Activated CD4-positive, CD25-positive, alpha-beta regulatory T cell (primary cell): ENCODE data around the gene CHST9.
"Not testable (repeated sequence)": the region's sequence is repeated elsewhere in the genome, so short reads cannot be mapped to it uniquely, and the experiment has no call there.

Experiments
- DNase-seq, 4 experiments: peaks; one replicate each; lab custom pipeline; 2025; lab: John Stamatoyannopoulos, UW

Gene CHST9

DNA sequence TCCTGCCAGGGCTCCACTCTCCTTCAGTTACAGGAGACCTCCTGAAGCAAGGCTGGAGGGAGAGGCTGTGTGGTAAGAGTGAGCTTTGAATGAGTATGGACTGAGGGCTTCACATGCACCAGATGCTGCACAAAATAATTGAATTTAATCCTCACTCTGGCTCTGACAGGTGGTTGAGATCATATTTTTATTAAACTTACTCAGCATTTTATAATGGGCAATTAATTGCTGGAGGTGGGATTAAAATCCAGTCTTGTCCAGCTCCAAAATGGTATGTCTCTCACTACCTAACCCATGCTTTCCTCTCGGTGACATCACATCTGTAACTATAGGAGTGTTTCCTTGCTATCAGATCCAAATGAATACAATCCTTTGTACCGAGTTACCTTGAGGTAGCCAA is 253.4 kb downstream of the CHST9 start:
- no peak for DNase-seq

DNA sequence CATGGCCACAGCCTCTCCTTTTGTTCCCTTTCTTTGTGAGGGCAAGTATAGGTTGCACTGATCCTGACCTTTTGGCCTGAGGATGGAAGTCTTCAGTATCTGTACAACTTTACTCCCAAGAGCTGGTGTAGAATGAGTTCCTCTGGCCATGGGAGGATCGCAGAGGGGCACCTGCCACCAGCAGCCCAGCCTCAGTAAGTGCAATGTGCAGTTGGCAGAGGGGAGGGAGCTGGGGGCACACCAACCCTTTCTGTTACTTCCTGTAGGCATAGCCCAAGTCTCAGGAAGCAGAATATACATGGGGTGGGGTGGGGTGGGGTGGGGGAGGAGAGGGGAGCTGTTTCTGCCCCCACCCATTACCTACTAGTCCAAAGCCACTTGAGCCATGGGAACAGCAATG is 254.5 kb downstream of the CHST9 start:
- no peak for DNase-seq

DNA sequence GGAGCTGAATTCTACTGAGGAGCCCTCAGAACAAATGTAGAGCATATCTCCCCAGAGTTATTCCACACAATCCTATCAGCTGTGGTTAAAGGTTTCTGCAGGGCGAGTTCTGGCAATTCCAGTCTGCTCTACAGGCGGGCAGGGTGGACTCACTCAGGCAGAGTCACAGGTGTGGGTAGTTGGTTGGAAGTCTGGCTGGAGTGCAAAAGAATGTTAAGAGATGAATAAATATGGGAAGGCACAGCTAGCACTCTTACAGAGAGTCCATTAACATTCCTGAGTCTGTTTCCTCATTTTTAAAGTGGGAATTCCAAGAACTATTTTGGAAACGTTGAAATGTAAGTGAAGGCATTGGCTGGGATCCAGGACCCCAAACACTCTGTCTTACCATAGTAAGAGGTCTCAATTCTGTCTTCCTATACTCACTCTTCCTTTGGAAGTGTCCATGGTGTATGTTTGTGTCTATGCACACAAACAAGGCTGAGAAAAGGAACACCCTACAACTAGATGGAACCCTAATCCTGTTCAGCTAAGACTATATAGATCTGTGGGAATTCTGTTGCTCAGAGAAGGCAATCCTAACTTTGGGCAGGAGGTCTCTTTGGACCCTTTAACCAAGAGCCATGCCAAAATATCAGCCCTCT is 256.3 kb downstream of the CHST9 start:
- no peak for DNase-seq

DNA sequence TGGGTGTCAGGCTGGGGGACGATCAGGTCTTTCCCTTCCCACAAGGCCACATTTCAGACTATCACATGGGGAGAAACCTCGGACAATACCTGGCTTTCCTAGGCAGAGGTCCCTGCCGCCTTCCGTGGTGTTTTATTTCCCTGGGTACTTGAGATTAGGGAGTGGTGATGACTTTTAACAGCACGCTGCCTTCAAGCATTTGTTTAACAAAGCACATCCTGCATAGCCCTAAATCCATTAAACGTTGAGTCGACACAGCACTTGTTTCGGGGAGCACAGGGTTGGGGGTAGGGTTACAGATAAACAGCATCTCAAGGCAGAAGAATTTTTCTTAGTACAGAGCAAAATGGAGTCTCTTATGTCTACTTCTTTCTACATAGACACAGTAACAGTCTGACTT is 257.3 kb downstream of the CHST9 start:
- DNase-seq: not testable (repeated sequence)

DNA sequence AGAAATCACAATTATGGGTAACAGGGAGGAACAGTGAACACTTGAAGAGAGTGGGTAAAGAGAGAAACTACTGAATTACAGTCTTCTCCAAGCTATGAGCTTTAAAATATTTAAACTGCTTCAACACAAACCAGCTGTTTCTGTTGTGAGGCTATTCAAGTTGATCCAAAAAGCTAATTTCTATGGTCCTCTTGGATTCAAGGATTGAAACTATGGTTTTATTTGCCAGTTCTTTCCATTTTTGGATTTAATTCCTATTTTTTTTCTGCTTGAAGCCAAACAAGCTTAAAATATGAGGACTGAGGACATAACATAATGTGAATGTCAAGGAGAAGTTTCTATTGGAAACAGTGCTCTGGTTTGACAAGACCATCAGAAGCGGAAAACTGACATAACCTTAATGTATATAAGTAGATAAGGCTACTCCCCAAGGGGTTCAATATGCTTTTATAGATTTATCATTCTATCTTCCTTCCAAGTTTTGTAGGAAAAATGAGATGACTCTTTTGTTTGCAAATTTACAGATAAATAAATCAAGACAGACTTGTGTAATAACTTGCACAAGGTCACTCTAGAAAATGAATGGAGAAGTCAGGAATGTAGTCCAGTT is 258.9 kb downstream of the CHST9 start:
- DNase-seq: no peak

DNA sequence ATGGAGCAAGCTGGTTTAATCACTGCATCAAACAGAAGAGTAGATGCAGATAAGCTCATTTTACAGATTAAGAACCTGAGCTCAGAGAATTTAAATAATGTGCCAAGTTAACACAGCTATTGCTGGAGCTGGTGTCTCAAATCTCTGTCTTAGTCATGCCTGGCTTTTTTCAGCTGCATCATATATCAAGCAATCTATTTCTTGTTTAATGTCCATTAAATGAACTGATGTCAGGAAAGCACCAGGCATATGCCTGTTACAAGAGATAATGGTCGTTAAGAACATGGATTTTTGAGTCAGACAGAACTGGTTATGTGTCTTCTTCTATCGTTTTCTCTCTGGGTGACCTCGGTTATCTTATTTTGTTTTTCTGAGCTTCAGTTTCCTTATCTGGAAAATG is 259.8 kb downstream of the CHST9 start:
- no peak for DNase-seq

DNA sequence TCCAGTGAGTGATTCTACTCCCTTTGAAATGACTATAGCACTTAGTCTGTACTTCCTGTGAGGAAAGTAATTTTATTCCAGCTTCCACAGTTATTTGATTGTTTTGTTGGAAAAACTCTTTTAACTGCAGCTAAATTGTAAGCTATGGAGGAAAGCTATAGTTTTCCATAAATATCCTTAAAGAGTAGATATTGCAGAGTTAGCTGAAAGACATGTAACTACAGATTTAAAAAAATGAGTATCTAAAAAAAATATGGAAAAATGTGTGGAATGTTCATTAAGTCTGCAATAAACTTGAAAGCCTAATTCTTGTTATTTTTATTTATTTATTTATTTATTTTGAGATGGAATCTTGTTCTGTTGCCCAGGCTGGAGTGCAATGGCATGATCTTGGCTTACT is 262.8 kb downstream of the CHST9 start:
- no peak for DNase-seq

DNA sequence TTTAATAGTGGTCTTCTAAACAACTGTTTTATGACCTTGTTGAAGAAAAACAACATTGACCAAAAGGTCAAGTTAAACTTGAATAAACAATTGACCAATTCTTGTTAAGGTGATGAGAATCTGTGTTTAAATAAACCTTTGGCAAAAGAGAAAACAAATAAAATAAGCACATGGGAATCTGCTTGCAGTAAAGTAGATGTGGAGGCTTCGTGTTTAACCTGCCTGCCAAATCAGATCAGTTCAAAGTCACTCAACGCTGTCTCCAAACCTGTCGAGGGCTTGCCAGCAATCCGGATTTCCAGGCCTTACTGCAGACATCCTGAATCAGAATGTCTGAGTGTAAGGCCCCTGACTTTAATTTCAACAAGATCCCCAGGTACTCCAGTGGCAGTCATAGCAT is 264.5 kb downstream of the CHST9 start:
- no peak for DNase-seq

DNA sequence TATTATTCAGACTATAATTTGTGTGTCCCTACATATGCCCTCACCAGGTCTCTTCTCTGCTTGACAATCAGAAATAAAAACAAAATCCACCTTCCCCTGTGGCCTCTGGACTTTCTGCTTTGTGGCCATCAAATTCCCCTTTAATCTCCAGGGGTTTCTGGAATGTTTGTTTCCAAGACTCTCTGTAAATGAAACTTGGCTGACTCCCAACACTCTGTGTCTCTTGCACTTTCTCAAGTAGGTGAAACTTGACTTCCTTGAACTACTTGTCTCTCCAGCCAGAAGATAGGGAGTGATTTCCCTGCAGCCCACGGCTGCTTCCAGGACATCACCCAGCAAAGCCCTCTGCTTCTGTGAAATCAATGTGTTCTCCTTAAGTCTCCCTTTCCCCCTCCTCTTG is 265.5 kb downstream of the CHST9 start:
- DNase-seq: no peak

DNA sequence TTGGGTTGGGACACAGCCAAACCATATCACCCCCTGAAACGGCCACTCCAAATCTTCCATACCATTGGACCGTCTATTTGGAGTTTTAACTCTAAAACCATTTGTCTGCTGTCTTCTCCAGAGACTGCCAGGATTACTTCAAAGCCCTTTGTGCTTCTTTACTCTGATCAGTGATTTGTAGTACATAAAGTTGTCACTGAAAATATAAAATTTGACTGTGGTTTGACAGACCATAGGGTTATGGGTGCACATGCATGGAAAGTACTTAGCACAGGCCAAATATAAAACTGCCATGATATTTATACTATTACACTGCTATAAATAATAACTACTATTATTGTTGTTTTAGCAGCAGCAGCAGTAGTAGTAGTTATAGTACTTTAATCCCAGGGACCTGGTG is 265.9 kb downstream of the CHST9 start:
- no peak for DNase-seq

DNA sequence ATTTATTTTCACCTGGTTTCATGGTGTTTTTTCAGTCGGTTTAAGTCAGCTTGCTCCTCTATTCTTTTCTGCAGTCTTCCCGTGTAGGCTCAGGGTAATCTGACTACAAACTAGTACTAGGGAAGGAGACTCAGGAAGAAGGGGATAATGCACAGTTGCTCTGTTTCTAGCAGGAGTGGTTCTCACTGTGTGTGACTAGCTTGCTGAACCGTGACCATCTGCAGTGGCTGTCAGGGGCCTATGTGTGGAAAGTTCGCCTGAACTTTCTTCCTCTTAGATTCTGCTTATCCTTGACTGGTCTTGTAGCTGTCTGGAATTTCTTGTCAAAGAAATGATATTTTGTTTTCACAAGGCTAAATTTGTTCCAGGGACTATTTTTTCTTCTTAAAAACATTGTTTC is 273.3 kb downstream of the CHST9 start:
- no peak for DNase-seq

DNA sequence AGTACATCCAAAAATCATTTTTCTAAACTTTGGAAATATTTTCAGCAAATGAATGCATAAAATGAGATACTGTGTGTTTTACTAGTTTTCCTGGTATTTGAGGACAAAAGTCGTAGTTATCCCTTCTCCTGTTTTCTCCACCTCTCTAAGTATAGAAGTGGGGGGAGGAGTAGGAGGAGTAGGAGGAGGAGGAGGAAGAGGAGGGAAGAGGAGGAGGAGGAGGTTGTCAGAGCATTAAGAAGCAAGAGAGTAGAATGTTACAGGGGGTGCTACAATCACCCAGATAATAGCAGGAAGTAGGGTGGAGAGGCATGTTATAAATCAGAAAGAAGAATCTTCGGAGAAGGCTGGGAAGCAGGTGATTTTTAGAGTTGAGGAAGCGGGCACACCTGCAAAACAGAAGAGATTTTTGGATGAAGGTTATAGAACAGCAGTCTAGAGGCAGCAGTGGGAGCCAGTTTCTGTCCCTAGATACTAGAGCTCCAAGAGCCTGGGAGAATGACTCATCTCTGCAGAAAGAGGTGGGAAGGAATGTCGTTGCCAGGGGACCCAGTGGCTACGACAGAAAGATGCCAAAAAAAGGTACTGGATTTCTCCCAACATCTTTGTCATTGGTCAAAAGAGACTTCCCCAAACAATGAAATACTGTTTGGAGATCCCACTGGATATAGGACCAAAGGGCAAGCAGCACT is 275.4 kb downstream of the CHST9 start:
- no peak for DNase-seq

DNA sequence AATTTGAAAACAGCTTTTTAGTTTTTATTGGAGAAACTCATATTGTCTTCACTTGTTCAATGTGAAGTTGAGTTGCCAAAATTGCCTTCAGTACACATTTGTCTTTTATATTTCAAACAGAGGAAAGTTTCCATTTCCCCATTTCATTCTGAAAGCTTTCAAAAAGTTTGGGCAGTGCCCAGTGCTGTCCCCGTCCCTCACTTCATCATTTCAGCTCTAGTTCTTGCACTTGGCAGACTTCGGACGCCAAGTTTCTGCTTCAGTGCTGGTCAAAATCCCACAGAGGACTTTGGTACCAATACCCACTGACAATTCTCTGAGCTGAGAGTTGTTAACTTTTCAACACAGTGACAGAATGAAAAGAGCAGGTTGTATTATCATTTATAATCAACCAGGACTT is 276.2 kb downstream of the CHST9 start:
- no peak for DNase-seq

DNA sequence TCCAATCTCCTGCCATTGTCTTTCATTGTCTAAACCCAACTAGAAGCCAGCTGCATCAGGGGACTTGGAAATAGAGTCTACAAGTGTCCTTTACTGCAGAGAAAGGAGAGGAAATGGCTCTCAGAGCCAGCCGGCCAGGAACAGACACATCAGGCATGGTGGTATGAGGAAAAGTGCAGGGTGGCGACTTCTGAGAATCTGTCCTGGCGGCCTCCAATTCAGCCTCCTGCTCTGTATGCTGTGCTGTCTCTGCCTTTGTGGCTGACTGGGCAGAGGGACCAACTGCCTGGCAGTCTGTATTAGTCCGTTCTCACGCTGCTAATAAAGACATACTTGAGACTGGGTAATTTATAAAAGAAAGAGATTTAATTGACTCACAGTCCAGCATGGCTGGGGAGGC is 282.8 kb downstream of the CHST9 start:
- no peak for DNase-seq

DNA sequence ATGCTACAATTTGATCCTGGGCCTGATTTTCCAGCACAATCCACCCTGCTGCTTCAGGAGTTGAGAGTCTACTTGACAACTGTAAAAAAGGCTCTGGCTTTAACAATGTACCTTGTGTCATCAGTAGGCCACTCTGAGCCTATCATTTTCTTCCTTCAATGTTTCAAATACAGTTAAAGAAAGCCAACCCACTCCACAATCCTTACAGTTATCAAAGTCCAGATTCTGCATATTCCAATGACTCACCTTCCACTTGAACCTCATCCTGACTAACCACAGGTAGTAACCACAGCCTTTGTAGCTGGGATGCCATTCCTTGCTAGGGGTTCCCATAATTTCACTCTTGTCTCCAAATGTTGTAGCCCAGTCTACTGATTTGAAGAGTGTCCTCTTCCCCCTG is 284.1 kb downstream of the CHST9 start:
- DNase-seq: no peak

DNA sequence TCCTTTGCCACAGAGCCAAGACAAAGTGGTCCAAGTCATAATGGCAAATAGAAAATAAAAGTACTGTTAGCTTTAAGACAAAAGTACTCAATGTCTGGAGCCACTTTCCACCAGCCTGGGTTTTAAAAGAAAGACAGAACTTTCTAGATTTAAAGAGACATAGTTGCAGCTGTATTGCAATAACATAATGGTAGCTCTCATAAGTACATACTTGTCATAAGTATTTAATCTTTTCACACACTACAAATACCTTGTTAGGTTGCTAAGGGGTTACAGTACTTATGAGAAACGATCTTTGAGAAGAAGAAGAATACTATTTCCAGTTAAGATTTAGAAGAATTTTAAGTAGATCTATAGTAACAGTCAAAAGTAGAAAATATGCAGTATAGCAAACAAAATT is 290.7 kb downstream of the CHST9 start:
- DNase-seq: no peak

DNA sequence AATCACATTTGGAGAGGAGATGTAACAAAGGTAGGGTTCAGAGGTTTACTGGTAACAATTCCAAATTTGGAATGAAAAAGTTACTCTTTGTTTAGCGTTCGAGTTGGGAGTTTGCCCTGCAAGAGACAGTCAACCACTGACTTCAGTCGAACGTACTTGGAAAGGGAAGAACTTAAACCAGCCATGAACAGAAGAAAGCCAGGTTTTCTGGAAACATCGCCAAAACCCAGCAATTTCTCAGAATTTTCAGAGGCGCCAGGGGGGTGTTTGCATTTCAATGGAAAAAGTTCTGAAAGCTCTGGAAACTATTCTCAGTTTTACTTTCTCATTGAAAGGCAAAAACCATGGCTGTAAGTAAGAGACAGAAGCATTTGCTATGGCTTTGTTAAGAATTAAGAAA is 291.1 kb downstream of the CHST9 start:
- DNase-seq: no peak

DNA sequence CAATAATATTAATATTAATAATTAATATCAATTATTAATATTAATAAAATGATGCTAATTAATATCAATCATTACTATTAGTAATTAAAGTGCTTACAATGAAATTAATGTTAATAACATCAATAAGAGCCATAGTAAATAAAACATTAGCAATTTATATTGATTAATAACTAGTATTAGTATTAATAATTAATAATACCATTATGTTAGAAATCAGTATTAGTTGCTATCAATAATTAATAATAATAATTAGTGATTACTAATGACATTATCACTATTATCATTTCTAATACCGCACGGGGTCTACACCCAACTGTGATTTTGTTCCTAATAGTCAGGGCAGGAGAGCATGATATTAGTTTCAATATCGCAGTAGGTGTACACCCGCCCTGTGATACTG is 296.8 kb downstream of the CHST9 start:
- no peak for DNase-seq

DNA sequence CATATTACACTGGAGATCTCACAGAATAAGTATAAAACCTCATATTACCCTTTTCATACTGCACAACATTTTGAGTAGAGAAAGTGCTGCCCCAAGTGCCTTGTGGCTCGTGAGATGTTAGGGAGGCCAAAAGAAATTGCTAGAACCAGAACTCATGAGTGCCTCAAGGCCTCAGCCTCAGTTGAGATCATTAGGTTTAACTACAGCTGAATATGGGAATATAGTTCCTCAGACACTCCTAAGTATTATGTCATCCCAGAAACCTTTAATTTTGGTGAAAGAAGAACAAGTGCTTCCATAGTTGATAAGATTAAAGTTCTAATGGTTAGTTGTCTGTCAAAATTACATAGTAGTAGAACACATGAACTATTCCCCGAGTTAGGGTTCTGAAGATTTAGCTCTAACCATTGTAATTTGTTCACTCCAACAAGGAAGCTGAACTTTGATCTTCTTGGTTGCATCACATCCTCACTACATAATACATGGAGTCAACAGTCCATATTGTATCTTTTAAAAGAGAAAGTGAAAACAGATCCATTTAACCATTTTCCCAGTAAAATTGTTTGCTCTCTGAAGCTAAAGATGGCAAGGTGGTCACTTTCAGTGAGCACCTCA is 310.0 kb downstream of the CHST9 start:
- no peak for DNase-seq

DNA sequence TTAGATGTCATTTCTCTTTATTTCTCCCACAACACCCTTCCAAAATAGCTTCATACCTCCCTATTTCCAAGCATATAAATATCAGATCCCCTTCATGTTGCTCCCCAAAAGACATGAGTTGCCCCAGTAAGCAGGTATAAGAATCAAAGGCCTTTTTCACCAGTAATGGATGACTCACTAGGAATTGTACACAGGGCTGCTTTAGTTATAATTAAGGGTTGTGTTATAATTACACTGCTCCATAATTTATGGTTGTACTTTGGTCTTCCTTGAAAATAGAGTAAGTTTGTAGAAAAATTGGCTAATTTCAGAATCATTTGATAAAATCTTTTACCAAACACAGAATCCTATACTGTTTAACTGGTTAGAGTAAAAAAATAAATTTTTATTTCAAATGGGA is 310.8 kb downstream of the CHST9 start:
- no peak for DNase-seq

DNA sequence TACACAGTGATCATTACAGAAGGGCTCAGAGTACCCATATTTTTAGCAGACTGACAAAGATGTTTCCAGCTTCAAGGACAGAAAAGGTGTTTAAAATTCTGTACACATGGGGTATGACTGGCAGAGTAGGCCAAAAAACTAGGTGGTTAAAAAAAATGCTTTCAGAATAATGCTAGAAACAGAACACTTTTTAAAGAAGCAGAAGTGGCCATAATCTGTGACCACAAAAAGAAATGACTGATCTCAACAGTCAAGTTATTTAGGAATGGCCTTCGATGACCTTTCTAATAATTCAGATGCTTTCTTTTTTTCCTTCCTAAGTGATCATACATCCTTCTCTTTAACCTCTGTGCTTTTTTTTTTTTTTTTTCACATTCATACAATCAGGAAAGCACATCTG is 315.5 kb downstream of the CHST9 start:
- no peak for DNase-seq

DNA sequence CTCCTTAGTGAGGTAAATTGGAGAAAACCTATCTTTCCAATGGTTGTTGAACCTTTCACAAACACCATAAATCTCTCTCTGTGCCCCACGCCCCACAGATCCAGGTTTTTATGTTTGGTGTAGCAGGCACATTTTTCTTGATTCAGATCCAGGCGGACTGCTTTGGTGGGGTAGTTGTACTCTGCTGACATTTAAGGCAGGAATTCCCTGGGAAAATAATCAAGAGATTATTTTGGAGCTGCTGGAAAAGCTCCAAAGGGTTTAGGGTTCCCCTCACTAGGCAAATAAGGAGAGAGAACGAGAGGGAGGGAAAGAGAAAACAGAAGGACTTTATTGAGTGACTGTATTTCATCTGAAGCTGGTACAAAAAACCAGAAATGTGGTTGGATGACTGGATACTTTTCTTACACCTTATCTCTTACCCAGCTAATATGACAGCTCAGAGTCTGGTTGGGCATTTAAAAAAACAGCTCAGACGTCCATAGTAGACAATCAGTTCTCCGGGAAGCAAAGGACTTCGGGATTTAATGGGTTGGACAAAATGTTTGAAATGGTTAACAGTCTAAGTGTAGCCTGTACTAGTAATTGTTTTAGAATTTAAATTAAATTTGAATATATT is 316.0 kb downstream of the CHST9 start:
- DNase-seq: no peak

DNA sequence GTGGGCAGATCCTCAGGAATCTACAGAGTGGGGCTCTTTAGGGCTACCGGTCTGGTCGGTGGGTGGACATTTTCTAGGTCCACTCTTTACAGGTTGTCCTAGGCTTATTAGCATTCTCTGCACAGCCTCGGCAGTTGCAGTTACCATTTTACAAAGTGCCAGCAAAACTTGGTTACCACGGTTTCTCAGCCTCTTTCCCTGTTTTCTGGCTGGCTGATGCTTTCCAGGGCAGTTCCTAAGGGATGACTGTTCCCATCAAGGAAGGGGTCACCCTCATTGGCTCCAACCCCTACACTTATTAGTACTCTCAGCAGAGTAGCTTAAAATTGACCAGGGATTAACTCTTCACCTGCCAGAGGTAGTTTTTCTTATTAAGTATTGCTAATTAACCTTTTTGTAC is 317.6 kb downstream of the CHST9 start:
- DNase-seq: no peak
